HG03378 (cell line): ENCODE measurements around the gene TWIST1.

Experiments
- ATAC-seq: cut with Tn5 transposase; IDR thresholded peaks from one replicate; pipeline ENCODE4 v1.9.1; 2021; ENCODE audit warnings: mild to moderate bottlenecking, moderate library complexity; ENCODE audit not compliant: unreplicated experiment

The TWIST1 gene

DNA sequence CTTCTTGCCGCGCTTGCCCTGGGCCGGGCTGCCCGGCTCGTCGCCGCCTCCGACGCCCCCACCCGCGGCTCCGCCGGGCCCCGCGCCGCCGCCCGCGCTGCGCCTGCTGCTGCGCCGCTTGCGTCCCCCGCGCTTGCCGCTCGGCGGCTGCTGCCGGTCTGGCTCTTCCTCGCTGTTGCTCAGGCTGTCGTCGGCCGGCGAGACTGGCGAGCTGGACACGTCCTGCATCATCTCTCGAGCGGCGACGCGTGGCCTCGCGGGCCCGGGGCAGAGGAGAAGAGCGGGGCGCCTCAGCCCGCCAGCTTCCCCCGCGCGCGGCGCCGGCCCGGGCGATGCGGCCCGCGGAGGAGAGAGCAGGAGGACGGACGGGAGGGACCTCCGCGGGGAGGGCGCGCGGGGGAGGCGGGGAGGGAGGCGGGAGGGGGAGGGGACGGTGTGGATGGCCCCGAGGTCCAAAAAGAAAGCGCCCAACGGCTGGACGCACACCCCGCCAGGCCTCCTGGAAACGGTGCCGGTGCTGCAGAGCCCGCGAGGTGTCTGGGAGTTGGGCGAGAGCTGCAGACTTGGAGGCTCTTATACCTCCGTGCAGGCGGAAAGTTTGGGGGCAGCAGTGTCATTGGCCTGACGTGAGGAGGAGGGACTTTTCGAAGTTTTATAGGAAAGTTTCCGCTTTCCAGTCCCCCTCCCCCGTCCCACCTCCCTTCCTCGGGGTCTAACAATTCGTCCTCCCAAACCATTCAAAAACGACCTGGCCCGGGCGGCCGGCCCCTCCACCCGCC is at the start of gene TWIST1:
TWIST1 (minus strand) TSS at position 546 of the 779 bp plus-strand sequence; CDS start at position 231, 315 bp downstream.
- ATAC-seq, result no peak

DNA sequence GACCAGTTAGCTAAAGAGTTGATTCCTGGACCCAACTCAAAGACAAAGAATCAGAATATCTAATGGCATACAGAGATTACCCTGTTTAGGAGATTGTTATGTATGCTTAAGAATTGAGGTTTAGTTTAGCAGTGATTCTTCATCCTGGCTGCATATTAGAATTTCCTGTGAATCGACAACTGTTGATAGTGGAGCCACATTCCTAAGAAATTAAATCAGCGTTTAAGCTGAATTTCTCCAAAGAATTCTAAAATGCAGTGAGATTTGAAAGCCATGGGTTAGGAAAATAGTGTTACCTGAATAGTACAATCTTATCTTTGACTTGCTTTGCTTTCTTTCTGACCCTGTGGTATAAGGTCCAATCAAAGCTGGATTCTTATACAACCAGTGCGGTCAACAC is 44.2 kb upstream of the TWIST1 start:
- ATAC-seq, result no peak

DNA sequence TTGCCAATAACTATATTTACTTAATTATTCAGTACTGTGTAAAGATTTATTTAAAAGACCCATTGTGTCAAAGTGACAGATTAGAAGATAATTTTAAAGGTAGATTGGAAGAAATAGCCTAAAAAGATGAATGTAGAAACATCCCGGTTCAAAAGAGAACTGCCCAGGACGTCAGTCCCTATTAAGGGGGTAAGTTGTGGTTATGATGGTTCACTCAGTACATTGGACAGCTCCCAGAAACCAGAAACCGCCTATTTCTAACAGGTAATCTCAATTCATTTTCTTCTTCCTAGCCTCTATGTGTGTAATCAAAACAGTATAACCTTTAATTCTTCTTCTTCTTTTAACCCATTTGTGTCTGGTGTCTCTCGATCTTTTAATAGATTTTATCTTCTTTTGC is 29.3 kb upstream of the TWIST1 start:
- ATAC-seq, result no peak

- no peak for ATAC-seq
These were observed 28.1 kb upstream of the TWIST1 start for GRCh38 chr7:19145434-19146115.

DNA sequence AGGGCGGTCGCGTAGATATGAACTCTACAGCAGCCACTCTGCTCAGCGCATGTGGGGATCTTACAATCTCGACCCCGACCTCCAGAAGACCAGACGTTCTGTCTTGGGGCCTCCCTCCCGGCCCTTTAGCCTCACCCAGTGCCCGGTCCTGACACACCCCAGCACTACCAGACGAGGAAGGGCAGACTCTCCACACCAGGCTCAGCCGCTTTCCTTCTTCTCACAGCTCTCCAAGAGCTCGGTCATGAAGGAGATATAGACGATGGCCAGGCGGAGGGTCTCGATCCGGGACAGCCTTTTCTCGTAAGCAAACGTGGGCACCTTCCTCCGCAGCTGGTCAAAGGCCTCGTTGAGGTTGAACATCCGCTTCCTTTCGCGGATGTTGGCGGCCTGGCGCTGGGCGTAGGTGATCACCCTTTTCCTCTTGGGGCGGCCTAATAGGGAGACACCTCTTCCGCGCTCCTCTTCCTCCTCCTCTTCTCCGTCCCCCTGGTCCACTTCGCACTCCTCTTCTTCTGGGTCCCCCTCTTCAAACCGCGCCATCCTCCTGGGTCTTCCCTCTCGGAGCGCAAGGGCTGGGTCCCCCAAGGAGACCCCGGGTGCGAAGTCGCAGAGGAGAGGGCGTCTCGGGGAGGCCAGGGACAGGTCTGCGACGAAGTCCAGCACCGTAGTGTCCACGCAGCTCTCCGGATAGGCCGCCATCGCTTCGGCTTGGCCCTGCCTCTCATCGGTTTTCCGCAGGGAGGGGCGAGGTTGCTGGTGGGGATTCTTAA is 27.4 kb upstream of the TWIST1 start, which contains the start of gene FERD3L:
FERD3L (minus strand) TSS at position 761 of the 773 bp plus-strand sequence; CDS start at position 702, 59 bp downstream.
- no peak for ATAC-seq

DNA sequence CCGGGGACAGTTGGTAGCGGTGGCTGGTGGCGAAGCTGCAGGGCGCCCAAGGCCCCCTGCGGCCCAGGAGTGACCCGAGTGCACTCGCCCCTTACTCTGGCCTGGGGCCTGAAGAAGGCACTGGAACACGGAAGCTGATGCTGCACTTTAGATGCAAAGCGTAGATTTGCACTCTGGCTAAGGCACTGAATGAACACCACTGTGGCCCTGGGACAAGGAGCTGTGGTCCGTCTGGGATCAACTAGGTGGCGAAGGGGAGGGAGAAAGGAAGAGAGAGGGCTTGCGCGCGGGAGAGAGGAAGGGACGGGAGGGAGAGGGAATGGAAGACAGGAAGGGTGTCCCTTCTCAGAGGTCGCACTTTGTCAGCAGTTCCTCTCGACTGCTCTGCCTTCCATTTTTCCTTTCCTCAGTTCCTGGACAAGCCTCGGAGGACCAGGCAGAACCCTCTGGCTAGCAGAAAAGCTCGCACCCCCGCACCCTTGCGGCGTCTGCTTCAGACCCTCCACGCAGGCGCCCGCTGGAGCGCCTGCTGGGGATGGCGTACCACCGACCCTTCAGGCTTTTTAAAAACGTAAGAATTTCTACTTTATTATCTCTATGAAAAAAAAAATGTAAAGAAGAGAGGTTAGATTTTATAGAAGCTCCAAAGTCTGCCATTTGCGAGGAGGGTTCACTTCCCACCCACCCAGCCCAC is 26.6 kb upstream of the TWIST1 start:
- no peak for ATAC-seq

DNA sequence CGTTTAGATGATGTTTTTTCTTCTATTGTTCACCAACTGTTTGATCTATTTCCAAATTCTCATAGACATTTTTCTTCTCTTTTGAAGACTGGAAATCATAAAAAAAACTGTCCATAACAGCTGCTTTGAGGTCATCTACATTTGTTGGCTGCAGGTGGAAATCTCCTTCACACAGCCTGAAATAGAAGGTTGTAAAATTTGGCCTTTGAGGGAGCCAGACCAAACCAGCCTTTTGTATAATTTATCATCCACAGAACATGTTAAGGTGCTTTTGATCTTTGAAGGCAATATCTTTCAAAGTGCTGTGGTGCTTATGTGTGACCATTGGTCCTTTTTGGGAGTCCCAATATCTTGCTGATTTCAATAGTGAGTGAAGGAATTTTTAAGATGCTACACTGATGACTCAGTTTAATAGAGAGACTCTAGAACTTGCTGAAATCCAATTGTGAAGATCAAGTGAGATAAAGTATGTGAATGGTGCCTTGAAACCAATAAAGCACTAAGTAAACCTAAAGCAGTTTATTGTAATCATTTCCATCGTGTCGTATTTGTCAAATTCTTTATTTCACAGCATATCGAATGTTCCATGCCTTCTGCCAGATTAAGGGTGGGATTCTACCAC is 22.4 kb upstream of the TWIST1 start:
- no peak for ATAC-seq

DNA sequence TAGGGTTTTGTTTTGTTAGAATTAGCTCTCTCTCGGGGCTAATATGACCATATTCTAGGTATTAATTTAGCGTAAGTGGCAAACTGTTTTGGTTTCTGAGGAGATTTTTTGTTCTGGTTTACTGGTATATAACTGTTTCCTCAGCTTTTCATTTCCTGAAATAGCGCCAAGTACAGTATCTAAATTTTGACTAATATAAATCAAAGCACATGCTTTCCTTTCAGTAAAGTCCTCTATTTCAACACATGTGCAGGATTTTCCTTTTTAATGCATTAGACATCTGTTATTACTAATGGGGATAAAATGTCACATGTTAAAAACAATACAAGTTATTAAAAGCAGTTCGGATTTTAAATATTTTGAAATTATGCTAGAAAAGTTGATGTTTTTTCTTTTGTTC is 16.4 kb upstream of the TWIST1 start:
- no peak for ATAC-seq

GRCh38 chr7:19133390-19133789 is 16.0 kb upstream of the TWIST1 start:
- no peak for ATAC-seq

- no peak for ATAC-seq
These were observed 11.4 kb upstream of the TWIST1 start for GRCh38 chr7:19128856-19129255.

DNA sequence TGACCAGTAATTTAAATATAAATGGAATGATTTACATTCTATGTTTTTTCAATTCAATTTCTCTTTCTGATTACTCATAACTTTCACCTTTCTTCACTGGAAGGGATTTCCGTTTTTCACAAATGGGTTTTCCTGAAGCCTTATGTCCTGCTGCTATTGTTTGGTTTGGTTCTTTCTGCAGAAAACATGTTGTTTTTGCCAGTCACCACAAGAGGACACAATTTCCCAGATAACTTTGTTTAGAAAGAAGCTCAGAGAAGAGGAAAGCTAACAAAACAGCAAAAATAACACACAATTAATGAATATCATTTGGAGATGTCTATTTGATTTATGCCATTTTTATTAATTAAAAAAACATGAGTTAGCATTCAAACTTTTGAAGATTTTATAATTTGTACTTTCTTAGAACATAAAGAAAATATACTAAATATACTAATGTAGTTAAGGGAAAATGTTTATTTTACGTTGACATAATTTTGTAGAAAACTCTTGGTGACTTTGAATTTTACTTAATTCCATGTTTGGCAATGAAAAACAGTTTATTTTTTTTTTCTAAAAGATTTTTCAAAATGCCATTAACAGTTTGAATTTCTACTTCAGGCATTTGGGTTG is 4.6 kb upstream of the TWIST1 start:
- ATAC-seq, result no peak

DNA sequence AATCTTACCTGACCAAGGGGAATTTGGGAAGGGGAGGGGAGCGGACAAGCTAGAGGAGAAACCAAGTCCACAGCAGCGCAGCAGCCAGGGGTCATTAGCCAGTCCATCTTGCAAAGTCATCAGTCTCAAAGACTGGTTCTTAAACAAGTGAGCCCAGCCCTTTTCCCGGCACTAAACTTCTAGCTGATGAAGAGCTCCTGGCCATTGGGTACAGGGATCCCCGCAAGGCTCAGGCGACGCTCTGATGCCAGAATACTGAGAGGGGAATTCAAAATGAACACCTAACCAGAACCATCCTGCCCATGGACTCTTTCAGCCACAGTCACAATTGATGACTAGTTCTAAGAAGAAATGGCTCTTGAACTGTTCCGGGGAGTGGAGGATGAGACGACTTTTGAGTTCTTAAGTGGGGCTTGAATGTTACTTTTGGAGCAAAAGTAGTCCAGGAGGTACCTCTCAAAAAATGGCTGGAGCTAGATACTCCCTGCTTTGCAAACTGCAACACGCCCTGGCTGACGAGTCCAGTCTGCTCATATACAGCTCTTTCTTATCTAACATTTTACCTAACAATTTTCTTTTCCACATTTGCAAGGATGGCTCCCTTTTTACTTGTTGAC is 2.5 kb upstream of the TWIST1 start:
- ATAC-seq, result no peak

GRCh38 chr7:19119372-19119771 is 1.9 kb upstream of the TWIST1 start:
- no peak for ATAC-seq

DNA sequence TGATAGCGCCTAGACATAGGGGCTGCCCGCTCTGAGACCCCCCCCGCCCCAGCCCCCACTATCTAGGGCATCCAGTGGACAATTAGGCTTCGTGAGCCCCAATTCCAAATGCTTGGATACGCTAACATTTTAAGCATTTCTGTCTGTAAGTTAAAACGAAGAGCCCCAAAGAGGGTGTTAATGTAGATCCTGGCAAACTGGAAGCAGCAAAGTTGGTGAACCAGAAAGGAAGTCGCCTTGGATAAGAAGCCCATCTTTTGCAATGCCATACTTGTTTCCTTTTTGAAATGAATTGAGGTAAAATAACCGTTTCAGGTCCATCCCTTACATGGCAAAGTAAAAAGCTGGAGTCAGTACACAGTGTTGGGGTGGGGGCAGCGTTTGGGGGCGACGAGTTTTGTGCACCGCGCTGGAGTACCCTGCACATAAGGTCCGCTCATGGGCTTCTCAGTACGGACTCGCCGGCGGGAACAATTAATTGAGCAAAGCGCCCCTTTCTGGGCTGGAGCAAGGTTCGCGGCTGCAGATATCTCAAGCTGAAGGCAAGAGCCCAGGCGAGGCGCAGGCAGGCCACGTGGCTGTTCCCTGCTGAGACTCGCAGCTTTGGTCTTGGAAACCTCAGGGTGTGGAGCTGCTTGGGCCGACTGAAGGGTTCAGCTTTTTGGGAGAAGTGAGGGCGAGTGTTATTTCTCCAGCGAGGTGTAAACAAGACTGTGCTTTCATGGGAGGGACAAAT is 1.4 kb upstream of the TWIST1 start:
- no peak for ATAC-seq

GRCh38 chr7:19117870-19118608 is 603 bp upstream of the TWIST1 start:
- no peak for ATAC-seq

DNA sequence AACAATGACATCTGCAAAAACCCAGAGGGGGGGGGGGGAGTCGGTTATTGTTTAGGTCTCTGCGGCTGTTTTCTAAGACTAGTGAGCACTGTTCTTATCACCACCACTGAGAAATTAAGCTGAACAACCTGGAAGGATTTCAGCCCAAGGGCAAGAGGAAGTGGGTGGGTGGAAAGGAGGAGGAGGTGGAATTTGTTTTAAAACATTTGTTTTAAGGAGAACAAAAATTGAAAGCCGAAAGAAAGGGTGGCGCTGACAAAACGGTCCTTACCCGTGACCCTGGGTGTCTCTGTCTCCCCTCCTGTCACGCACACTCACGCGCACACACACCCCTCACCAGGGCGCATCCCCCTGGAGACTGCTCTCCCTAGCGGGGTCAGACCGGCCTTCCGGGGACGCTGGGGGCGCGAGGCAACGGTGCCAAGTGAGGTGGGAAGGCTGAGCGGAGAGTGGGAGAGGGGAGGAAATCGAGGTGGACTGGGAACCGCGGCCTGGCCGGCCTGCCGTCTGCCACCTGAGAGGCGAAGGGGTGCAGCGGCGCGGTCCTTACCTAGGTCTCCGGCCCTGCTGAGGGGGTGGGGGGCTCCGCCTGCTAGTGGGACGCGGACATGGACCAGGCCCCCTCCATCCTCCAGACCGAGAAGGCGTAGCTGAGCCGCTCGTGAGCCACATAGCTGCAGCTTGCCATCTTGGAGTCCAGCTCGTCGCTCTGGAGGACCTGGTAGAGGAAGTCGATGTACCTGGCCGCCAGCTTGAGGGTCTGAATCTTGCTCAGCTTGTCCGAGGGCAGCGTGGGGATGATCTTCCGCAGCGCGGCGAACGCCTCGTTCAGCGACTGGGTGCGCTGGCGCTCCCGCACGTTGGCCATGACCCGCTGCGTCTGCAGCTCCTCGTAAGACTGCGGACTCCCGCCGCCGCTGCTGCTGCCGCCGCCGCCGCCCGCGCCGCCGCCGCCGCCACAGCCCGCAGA is 1.0 kb downstream of the TWIST1 start:
- no peak for ATAC-seq

DNA sequence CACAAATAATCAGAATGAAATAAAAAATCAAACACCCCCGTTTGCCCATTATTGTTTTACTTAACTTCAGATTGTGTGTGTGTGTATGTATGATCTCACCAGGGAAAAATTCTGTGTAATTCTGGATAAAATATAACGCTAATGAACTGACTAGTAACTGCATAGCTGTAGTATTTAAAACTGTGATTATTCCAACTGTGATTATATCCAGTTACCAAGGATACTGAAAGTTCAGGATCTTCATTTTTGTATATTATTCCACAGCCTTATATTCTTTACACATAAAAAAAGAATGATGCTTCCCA is 2.9 kb downstream of the TWIST1 start:
- no peak for ATAC-seq
